H9 (cell line): ENCODE measurements around the gene MRTFA. TPM values are rescaled to one million over a fixed set of nuclear protein-coding genes. Genes with fewer than 3 reads are reported as not detected.
A peak's percentile ranks its signal among the peaks of the same experiment; 100 is the strongest.
"Not testable (repeated sequence)": the region's sequence is repeated elsewhere in the genome, so short reads cannot be mapped to it uniquely, and the experiment has no call there.

Experiments used
- DNase-seq: peaks from one replicate; pipeline ENCODE4 v3.0.0-alpha.2; 2017
- H2AFZ ChIP-seq: one replicate; pipeline ENCODE4 v1.6.1; 2013; ENCODE audit warnings: mild to moderate bottlenecking, low read length, control low read depth, moderate library complexity
- H2AK5ac ChIP-seq: 2 replicates; pipeline ENCODE4 v1.6.1; 2013; ENCODE audit warnings: low read length, control low read depth, mixed read lengths; ENCODE audit not compliant: insufficient read length
- H2BK120ac ChIP-seq: one replicate; pipeline ENCODE4 v1.6.1; 2013; ENCODE audit warnings: low read depth, mild to moderate bottlenecking, low read length, control low read depth, inconsistent platforms; ENCODE audit not compliant: poor library complexity, severe bottlenecking
- H2BK12ac ChIP-seq: 2 replicates; pipeline ENCODE4 v1.6.1; 2013; ENCODE audit warnings: low read length, control low read depth, mixed read lengths, low read depth; ENCODE audit not compliant: insufficient read length
- H2BK15ac ChIP-seq: 2 replicates; pipeline ENCODE4 v1.6.1; 2013; ENCODE audit warnings: low read depth, low read length, control low read depth
- H2BK20ac ChIP-seq: one replicate; pipeline ENCODE4 v1.6.1; 2013; ENCODE audit warnings: low read depth, mild to moderate bottlenecking, low read length, control low read depth, inconsistent platforms; ENCODE audit not compliant: poor library complexity, severe bottlenecking
- H2BK5ac ChIP-seq: 2 replicates; pipeline ENCODE4 v1.6.1; 2013; ENCODE audit warnings: low read length, control low read depth, mixed read lengths; ENCODE audit not compliant: insufficient read length
- H3K14ac ChIP-seq: 2 replicates; pipeline ENCODE4 v1.6.1; 2013; ENCODE audit warnings: low read length, control low read depth; ENCODE audit not compliant: insufficient read depth
- H3K18ac ChIP-seq: 2 replicates; pipeline ENCODE4 v1.6.1; 2013; ENCODE audit warnings: low read depth, mild to moderate bottlenecking, mixed read lengths, low read length, control low read depth; ENCODE audit not compliant: insufficient read length
- H3K23ac ChIP-seq: 2 replicates; pipeline ENCODE4 v1.6.1; 2013; ENCODE audit warnings: low read length, control low read depth, mixed read lengths, low read depth; ENCODE audit not compliant: insufficient read length
- H3K23me2 ChIP-seq: 2 replicates; pipeline ENCODE4 v1.6.1; 2013; ENCODE audit warnings: low read depth, mild to moderate bottlenecking, mixed read lengths, low read length, control low read depth; ENCODE audit not compliant: insufficient read length, poor library complexity, severe bottlenecking
- H3K27ac ChIP-seq: 2 replicates; pipeline ENCODE4 v1.5.1; 2013; ENCODE audit warnings: low read length, control low read depth, mixed read lengths, low read depth; ENCODE audit not compliant: insufficient read length
- H3K27me3 ChIP-seq: 2 replicates; pipeline ENCODE4 v1.6.1; 2013; ENCODE audit warnings: low read length, control low read depth, inconsistent platforms; ENCODE audit not compliant: insufficient read depth
- H3K4ac ChIP-seq: 2 replicates; pipeline ENCODE4 v1.6.1; 2013; ENCODE audit warnings: low read depth, mild to moderate bottlenecking, control low read depth, inconsistent platforms, low read length, moderate library complexity
- H3K4me1 ChIP-seq: 2 replicates; pipeline ENCODE4 v1.6.1; 2013; ENCODE audit warnings: low read length, control low read depth, inconsistent platforms; ENCODE audit not compliant: insufficient read depth
- H3K4me2 ChIP-seq: 2 replicates; pipeline ENCODE4 v1.6.1; 2013; ENCODE audit warnings: low read length, control low read depth, mixed read lengths; ENCODE audit not compliant: insufficient read length, insufficient read depth
- H3K56ac ChIP-seq: 2 replicates; pipeline ENCODE4 v1.6.1; 2013; ENCODE audit warnings: low read depth, mild to moderate bottlenecking, mixed read lengths, low read length, control low read depth; ENCODE audit not compliant: insufficient read length
- H3K79me1 ChIP-seq: 2 replicates; pipeline ENCODE4 v1.6.1; 2013; ENCODE audit warnings: low read depth, mild to moderate bottlenecking, moderate library complexity, low read length, control low read depth, inconsistent platforms; ENCODE audit not compliant: insufficient read depth, poor library complexity, severe bottlenecking
- H3K79me2 ChIP-seq: 2 replicates; pipeline ENCODE4 v1.6.1; 2013; ENCODE audit warnings: low read length, control low read depth, inconsistent platforms; ENCODE audit not compliant: insufficient read depth
- H3K9ac ChIP-seq: 2 replicates; pipeline ENCODE4 v1.6.1; 2013; ENCODE audit warnings: low read length, control low read depth, mixed read lengths; ENCODE audit not compliant: insufficient read length; ENCODE audit errors: extremely low read depth
- H3K9me3 ChIP-seq: one replicate; pipeline ENCODE4 v1.6.1; 2013; ENCODE audit warnings: low read depth, low read length, inconsistent platforms; ENCODE audit not compliant: control insufficient read depth
- H3T11ph ChIP-seq: one replicate; pipeline ENCODE4 v1.6.1; 2013; ENCODE audit warnings: mild to moderate bottlenecking, low read length, control low read depth, inconsistent platforms
- H4K20me1 ChIP-seq: one replicate; pipeline ENCODE4 v1.6.1; 2013; ENCODE audit not compliant: control insufficient read depth, insufficient read length, insufficient read depth
- H4K5ac ChIP-seq: 2 replicates; pipeline ENCODE4 v1.6.1; 2013; ENCODE audit warnings: low read depth, mild to moderate bottlenecking, mixed read lengths, low read length, control low read depth; ENCODE audit not compliant: insufficient read length
- H4K8ac ChIP-seq: replicated peaks from 2 replicates; pipeline ENCODE4 v1.6.1; 2013; ENCODE audit warnings: low read length, control low read depth, mixed read lengths, low read depth; ENCODE audit not compliant: insufficient read length
- H4K91ac ChIP-seq: 2 replicates; pipeline ENCODE4 v1.6.1; 2013; ENCODE audit warnings: low read depth, mild to moderate bottlenecking, moderate library complexity, mixed read lengths, low read length, control low read depth; ENCODE audit not compliant: insufficient read length
- H3K27ac Mint-ChIP-seq, 3 experiments: 2 replicates in 2 of 3; 3 replicates in 1 of 3; pipeline ENCODE4 v1.8.0; 2020 to 2021; ENCODE audit warnings: mixed read lengths in 3 of 3, mild to moderate bottlenecking in 1 of 3, moderate library complexity in 1 of 3
- H3K27me3 Mint-ChIP-seq: 2 replicates; pipeline ENCODE4 v1.8.0; 2021; ENCODE audit warnings: low read depth, mild to moderate bottlenecking, moderate library complexity, mixed read lengths
- H3K36me3 Mint-ChIP-seq, 3 experiments: 2 replicates in 2 of 3; 3 replicates in 1 of 3; pipeline ENCODE4 v1.8.0; 2020 to 2021; ENCODE audit warnings: low read depth in 3 of 3, mixed read lengths in 3 of 3; ENCODE audit not compliant: insufficient read depth in 1 of 3
- H3K4me1 Mint-ChIP-seq, 2 experiments: 2 replicates each; pipeline ENCODE4 v1.8.0; 2020; ENCODE audit warnings: mixed read lengths in 2 of 2
- H3K4me3 Mint-ChIP-seq, 2 experiments: 2 replicates in 1 of 2; 3 replicates in 1 of 2; pipeline ENCODE4 v1.8.0; 2020 to 2021; ENCODE audit warnings: mild to moderate bottlenecking in 2 of 2, mixed read lengths in 2 of 2, moderate library complexity in 1 of 2
- H3K9me3 Mint-ChIP-seq, 2 experiments: 2 replicates in 1 of 2; 3 replicates in 1 of 2; pipeline ENCODE4 v1.8.0; 2020; ENCODE audit warnings: mild to moderate bottlenecking in 2 of 2, mixed read lengths in 2 of 2, moderate library complexity in 1 of 2
- WGBS: extraction: QIAGEN DNeasy Blood & Tissue Kit; methylation state at CpG from one replicate; pipeline ENCODE4 v1.1.7; 2013; ENCODE audit warnings: missing lambda C conversion rate, low lambda C conversion rate, mixed read lengths; ENCODE audit not compliant: insufficient read length; ENCODE audit errors: extremely low coverage; 5-methylcytosine and 5-hydroxymethylcytosine counted together
- total RNA-seq: library from RNA; stranded (reverse); gene quantifications from 2 replicates; pipeline ENCODE4 v1.2.1, GENCODE V29; 2021
- TF ChIP-seq, protein P1 (sequence below): fragments of 200-600 bp; sonication (generic); conservative IDR thresholded peaks from 3 replicates; pipeline ENCODE4 v1.8.0; 2021; ENCODE audit warnings: antibody characterized with exemption, mild to moderate bottlenecking

The MRTFA gene
- total RNA-seq, 1 experiment from 2014 or later: 38.1 TPM

DNA sequence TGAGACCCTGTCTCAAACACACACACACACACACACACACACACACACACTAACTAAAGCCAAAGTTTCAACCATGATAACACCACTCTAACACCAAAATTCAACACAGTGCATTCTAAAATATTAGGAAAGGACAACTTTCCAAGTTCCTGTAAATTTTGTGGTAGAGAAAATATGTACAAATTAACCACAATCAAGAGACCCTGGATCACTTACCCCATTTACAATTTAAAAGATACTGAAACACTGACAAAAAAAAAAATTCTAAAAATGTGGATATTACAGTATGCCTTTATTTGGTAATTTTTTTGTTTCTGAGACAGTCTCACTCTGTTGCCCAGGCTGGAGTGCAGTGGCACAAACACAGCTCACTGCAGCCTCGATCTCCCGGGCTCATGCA lies 9.7 kb downstream of the MRTFA start:
- Histone ChIP-seq H3K14ac (no peak overlapping the region), H3K9ac (no peak overlapping the region), H3K27me3 (no peaks in the 10 kb centered on the region), H4K5ac (no peak overlapping the region), H2BK120ac (no peak overlapping the region), H3T11ph (no peak overlapping the region), H3K4me2 (no peak overlapping the region), H4K8ac (no peak overlapping the region), H3K4me1 (no peaks in the 10 kb centered on the region; the same call in 1 of the 2 replicates), H3K56ac (no peak overlapping the region), H2AK5ac (no peak overlapping the region), H3K4ac (no peak overlapping the region), H4K91ac (no peak overlapping the region), H2BK12ac (no peak overlapping the region), H2BK20ac (no peak overlapping the region), H3K18ac (no peak overlapping the region), H3K27ac (no peak overlapping the region), H2AFZ (no peak overlapping the region), H3K79me1 (peaks cover 2% of the 10 kb centered on the region), H3K23me2 (no peaks in the 10 kb centered on the region), H3K9me3 (no peaks in the 10 kb centered on the region), H3K79me2 (peaks cover 18% of the 10 kb centered on the region; the same call in 1 of the 2 replicates), H3K23ac (no peak overlapping the region), H2BK15ac (no peak overlapping the region), H2BK5ac (no peak overlapping the region), H4K20me1 (no peaks in the 10 kb centered on the region)
- H3K27me3 Mint-ChIP-seq: no peaks in the 10 kb centered on the region
- no peak for DNase-seq
- H3K36me3 Mint-ChIP-seq: peaks cover 6 to 8% (median 8%) of the 10 kb centered on the region in 3 experiments
- peak overlapping the region in 2 of 3 experiments; percentile 6 to 40; a peak in 2 of 7 replicates for H3K27ac Mint-ChIP-seq
- TF ChIP-seq, protein P1, sequence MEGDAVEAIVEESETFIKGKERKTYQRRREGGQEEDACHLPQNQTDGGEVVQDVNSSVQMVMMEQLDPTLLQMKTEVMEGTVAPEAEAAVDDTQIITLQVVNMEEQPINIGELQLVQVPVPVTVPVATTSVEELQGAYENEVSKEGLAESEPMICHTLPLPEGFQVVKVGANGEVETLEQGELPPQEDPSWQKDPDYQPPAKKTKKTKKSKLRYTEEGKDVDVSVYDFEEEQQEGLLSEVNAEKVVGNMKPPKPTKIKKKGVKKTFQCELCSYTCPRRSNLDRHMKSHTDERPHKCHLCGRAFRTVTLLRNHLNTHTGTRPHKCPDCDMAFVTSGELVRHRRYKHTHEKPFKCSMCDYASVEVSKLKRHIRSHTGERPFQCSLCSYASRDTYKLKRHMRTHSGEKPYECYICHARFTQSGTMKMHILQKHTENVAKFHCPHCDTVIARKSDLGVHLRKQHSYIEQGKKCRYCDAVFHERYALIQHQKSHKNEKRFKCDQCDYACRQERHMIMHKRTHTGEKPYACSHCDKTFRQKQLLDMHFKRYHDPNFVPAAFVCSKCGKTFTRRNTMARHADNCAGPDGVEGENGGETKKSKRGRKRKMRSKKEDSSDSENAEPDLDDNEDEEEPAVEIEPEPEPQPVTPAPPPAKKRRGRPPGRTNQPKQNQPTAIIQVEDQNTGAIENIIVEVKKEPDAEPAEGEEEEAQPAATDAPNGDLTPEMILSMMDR: no peak
- H3K9me3 Mint-ChIP-seq: peaks cover 8% of the 10 kb centered on the region in 2 experiments
- no CpG with 5 or more reads among the region's 2 CpGs for WGBS
- H3K4me3 Mint-ChIP-seq: no peak overlapping the region
- peaks cover 6 to 18% of the 10 kb centered on the region in 2 experiments; a peak in 2 of 4 replicates for H3K4me1 Mint-ChIP-seq

DNA sequence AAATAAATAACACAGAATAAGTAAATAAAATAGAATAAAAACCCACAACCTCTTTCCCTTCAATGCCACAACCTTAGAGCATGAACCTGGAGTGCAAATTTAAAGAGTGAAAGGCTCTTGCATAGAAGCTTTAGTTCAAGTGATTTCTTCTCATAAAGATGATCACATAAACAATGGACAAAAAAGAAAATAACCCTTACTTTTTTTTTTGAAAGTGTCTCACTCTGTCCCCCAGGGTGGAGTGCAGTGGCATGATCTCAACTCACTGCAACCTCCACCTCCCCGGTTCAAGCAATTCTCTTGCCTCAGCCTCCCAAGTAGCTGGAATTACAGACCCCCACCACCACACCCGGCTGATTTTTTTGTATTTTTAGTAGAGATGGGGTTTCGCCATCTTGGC lies 10.7 kb downstream of the MRTFA start:
- not testable (repeated sequence) for H4K5ac ChIP-seq, H3K18ac ChIP-seq, H2BK12ac ChIP-seq, H2BK20ac ChIP-seq, H3K4me2 ChIP-seq, H2AFZ ChIP-seq, H3K27me3 ChIP-seq, H4K91ac ChIP-seq, H3K56ac ChIP-seq, H3K79me1 ChIP-seq, H3K23ac ChIP-seq, H2BK120ac ChIP-seq, H3K9ac ChIP-seq, H3K27ac Mint-ChIP-seq, DNase-seq, H3K9me3 ChIP-seq, H3K4ac ChIP-seq, H2BK15ac ChIP-seq, H3T11ph ChIP-seq, H4K8ac ChIP-seq, H3K27ac ChIP-seq, H3K4me1 ChIP-seq, H2AK5ac ChIP-seq, H3K4me3 Mint-ChIP-seq, H2BK5ac ChIP-seq, H3K27me3 Mint-ChIP-seq, H3K23me2 ChIP-seq, H3K14ac ChIP-seq, H4K20me1 ChIP-seq
- Mint-ChIP-seq H3K9me3 (peaks cover 14 to 16% of the 10 kb centered on the region in 2 experiments), H3K4me1 (peaks cover 4 to 18% of the 10 kb centered on the region in 2 experiments; a peak in 2 of 4 replicates), H3K36me3 (peaks cover 11 to 16% (median 15%) of the 10 kb centered on the region in 3 experiments)
- peaks cover 16% of the 10 kb centered on the region; the same call in 1 of the 2 replicates for H3K79me2 ChIP-seq
- no CpG with 5 or more reads among the region's 3 CpGs for WGBS
